Astrocyte (in vitro differentiated cells and primary cell): ENCODE results near the gene FN1. TPM values are rescaled to one million over a fixed set of nuclear protein-coding genes. Genes with fewer than 3 reads are reported as not detected.

Experiments
- DNase-seq: peaks from one replicate; pipeline ENCODE4 v3.0.0-alpha.2; 2010; ENCODE audit warnings: low read depth
- FAIRE-seq: peaks from 2 replicates; lab custom pipeline; 2011; peaks lifted over from hg19 to GRCh38; lab: Jason Lieb, UNC
- H2AFZ ChIP-seq: 2 replicates; pipeline ENCODE4 v1.6.0; 2012; ENCODE audit warnings: low read depth, low read length, inconsistent platforms
- H3K27ac ChIP-seq: 2 replicates; pipeline ENCODE4 v1.5.1; 2011; ENCODE audit warnings: low read depth, low read length, inconsistent platforms
- H3K27me3 ChIP-seq: 2 replicates; pipeline ENCODE4 v1.6.0; 2011; ENCODE audit warnings: low read length, inconsistent platforms; ENCODE audit not compliant: insufficient read depth
- H3K36me3 ChIP-seq: 2 replicates; pipeline ENCODE4 v1.5.1; 2011; ENCODE audit warnings: low read length, inconsistent platforms; ENCODE audit not compliant: insufficient read depth
- H3K4me1 ChIP-seq: 2 replicates; pipeline ENCODE4 v1.5.1; 2011; ENCODE audit warnings: low read length, inconsistent platforms; ENCODE audit not compliant: insufficient read depth
- H3K4me2 ChIP-seq: 2 replicates; pipeline ENCODE4 v1.6.0; 2012; ENCODE audit warnings: low read length, inconsistent platforms
- H3K4me3 ChIP-seq: 2 replicates; pipeline ENCODE4 v1.5.1; 2011; ENCODE audit warnings: low read depth, mild to moderate bottlenecking, low read length, inconsistent platforms; ENCODE audit not compliant: insufficient read depth
- H3K79me2 ChIP-seq: 2 replicates; pipeline ENCODE4 v1.6.0; 2012; ENCODE audit warnings: mild to moderate bottlenecking, low read length, inconsistent platforms; ENCODE audit not compliant: insufficient read depth
- H3K9ac ChIP-seq: 2 replicates; pipeline ENCODE4 v1.6.0; 2012; ENCODE audit warnings: mild to moderate bottlenecking, low read length, inconsistent platforms
- H3K9me3 ChIP-seq: 2 replicates; pipeline ENCODE4 v1.5.1; 2012; ENCODE audit warnings: low read depth, mild to moderate bottlenecking, low read length, inconsistent platforms; ENCODE audit not compliant: insufficient read depth
- H4K20me1 ChIP-seq: 2 replicates; pipeline ENCODE4 v1.6.0; 2012; ENCODE audit warnings: low read length, inconsistent platforms; ENCODE audit not compliant: insufficient read depth
- H3K27ac Mint-ChIP-seq: one replicate; pipeline ENCODE4 v1.8.0; 2021; ENCODE audit warnings: mild to moderate bottlenecking, mixed read lengths; ENCODE audit not compliant: unreplicated experiment
- H3K27me3 Mint-ChIP-seq: one replicate; pipeline ENCODE4 v1.8.0; 2021; ENCODE audit warnings: low read depth, mixed read lengths; ENCODE audit not compliant: unreplicated experiment
- H3K36me3 Mint-ChIP-seq: one replicate; pipeline ENCODE4 v1.8.0; 2021; ENCODE audit warnings: low read depth, mixed read lengths; ENCODE audit not compliant: unreplicated experiment
- H3K4me1 Mint-ChIP-seq: one replicate; pipeline ENCODE4 v1.8.0; 2021; ENCODE audit warnings: low read depth, mixed read lengths; ENCODE audit not compliant: unreplicated experiment
- H3K4me3 Mint-ChIP-seq: one replicate; pipeline ENCODE4 v1.8.0; 2021; ENCODE audit warnings: mild to moderate bottlenecking, moderate library complexity, mixed read lengths; ENCODE audit not compliant: unreplicated experiment
- H3K9me3 Mint-ChIP-seq: one replicate; pipeline ENCODE4 v1.8.0; 2021; ENCODE audit warnings: mild to moderate bottlenecking, mixed read lengths; ENCODE audit not compliant: unreplicated experiment
- CTCF ChIP-seq: IDR thresholded peaks from 2 replicates; pipeline ENCODE4 v1.5.1; 2011; ENCODE audit warnings: low read depth, mild to moderate bottlenecking, inconsistent platforms, low read length, moderate library complexity; ENCODE audit not compliant: insufficient read depth
- EZH2 ChIP-seq: IDR thresholded peaks from 2 replicates; pipeline ENCODE4 v1.6.1; 2012; ENCODE audit warnings: mild to moderate bottlenecking, low read length, inconsistent platforms; ENCODE audit not compliant: insufficient read depth
- total RNA-seq: library from RNA; stranded (reverse); gene quantifications from 2 replicates; pipeline ENCODE4 v1.2.1, GENCODE V29; 2021

The FN1 gene
- total RNA-seq, 1 donor from 2014 or later = 17,010 TPM

- H4K20me1 ChIP-seq = peaks cover 100% of the 10 kb centered on the region
- H2AFZ ChIP-seq = no peak overlapping the region
- peaks cover 54% of the 10 kb centered on the region for H3K36me3 Mint-ChIP-seq
- peaks cover 53% of the 10 kb centered on the region for H3K4me1 Mint-ChIP-seq
- FAIRE-seq (no peak), DNase-seq (no peak)
- no peaks in the 10 kb centered on the region for H3K27me3 ChIP-seq
- H3K27ac ChIP-seq = peak overlapping the region; percentile 34
- peaks cover 10% of the 10 kb centered on the region for H3K4me1 ChIP-seq
- H3K36me3 ChIP-seq = peaks cover 97% of the 10 kb centered on the region
- H3K9me3 Mint-ChIP-seq = no peaks in the 10 kb centered on the region
- peak overlapping the region; percentile 3 for H3K9ac ChIP-seq
- H3K4me3 Mint-ChIP-seq = peak overlapping the region; percentile 64
- H3K79me2 ChIP-seq = peaks cover 3% of the 10 kb centered on the region
- H3K4me3 ChIP-seq = no peak overlapping the region
- H3K9me3 ChIP-seq = no peaks in the 10 kb centered on the region
- H3K27me3 Mint-ChIP-seq = no peaks in the 10 kb centered on the region
- no peak for TF ChIP-seq CTCF
- no peak for TF ChIP-seq EZH2
- H3K4me2 ChIP-seq = no peak overlapping the region
- peak overlapping the region; percentile 82 for H3K27ac Mint-ChIP-seq
Observed at GRCh38 chr2:215374642-215375466, 61.0 kb downstream of the FN1 start.

DNA sequence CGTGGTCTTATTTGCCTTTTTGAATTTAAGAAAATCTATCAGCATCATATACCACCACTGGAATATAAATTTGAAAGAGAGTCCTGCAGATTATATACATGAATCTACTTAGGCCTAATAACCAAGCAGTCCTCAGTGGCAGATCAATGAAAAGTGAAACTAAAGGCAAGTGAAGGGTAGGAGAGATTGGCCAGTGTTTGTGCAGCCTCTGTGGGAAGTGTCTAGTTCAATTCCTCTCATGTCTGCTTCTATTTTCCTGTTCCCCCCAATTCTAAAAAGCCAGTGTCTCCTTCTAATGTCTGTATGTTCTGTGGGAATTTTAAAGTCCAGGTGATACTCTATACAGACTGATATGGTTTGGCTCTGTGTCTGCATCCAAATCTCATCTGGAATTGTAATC is 61.9 kb downstream of the FN1 start:
- no peak overlapping the region for H2AFZ ChIP-seq
- no peaks in the 10 kb centered on the region for H3K9me3 ChIP-seq
- Mint-ChIP-seq H3K27me3 (no peaks in the 10 kb centered on the region), H3K4me3 (peak overlapping the region; percentile 64), H3K4me1 (peaks cover 49% of the 10 kb centered on the region), H3K36me3 (peaks cover 54% of the 10 kb centered on the region), H3K27ac (peak overlapping the region; percentile 83), H3K9me3 (no peaks in the 10 kb centered on the region)
- peaks cover 12% of the 10 kb centered on the region for H3K4me1 ChIP-seq
- H3K27ac ChIP-seq = peak overlapping the region; percentile 10
- H4K20me1 ChIP-seq = peaks cover 100% of the 10 kb centered on the region
- no peak for FAIRE-seq
- peaks cover 3% of the 10 kb centered on the region for H3K79me2 ChIP-seq
- no peaks in the 10 kb centered on the region for H3K27me3 ChIP-seq
- peak overlapping the region; percentile 3 for H3K9ac ChIP-seq
- no peak for DNase-seq
- no peak overlapping the region for H3K4me2 ChIP-seq
- TF ChIP-seq EZH2 (no peak), CTCF (no peak)
- H3K36me3 ChIP-seq = peaks cover 97% of the 10 kb centered on the region
- H3K4me3 ChIP-seq = no peak overlapping the region
